ENCODE measurements around the gene ITGA6. TPM values are rescaled to one million over a fixed set of nuclear protein-coding genes. Genes with fewer than 3 reads are reported as not detected.
A peak's percentile ranks its signal among the peaks of the same experiment; 100 is the strongest.
"Not testable (repeated sequence)": the region's sequence is repeated elsewhere in the genome, so short reads cannot be mapped to it uniquely, and the experiment has no call there.

The ITGA6 gene
- total RNA-seq, 1 donor from 2014 or later, result 347 TPM

DNA sequence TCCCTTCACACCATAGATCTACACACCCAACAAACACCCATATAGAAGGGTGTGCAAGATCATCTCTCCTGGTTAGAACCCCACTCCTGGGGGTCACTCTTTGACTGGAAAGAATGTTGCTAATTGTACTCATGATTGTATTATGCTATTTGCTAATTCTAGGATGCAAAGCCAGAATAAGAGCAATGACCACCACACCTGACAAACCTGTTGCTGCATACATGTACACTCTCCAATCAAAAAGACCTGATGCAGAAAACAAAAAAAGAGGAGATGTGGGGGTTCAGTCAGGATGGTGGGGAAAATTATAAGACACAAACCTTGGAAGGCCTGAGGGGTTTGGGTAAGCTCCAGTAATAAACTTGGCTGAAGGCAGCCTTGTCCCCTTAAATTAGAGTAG lies 91.6 kb downstream of the ITGA6 start:
- DNase-seq, result no peak

- no peak for DNase-seq
Measured at GRCh38 chr2:172525601-172526000, 98.2 kb downstream of the ITGA6 start.

- DNase-seq, result no peak
Measured at GRCh38 chr2:172531309-172531708, 103.9 kb downstream of the ITGA6 start.

- DNase-seq, result not testable (repeated sequence)
Measured at GRCh38 chr2:172532461-172532860, 105.1 kb downstream of the ITGA6 start.

GRCh38 chr2:172533687-172534086 lies 106.3 kb downstream of the ITGA6 start:
- no peak for DNase-seq

GRCh38 chr2:172535119-172535518 lies 107.7 kb downstream of the ITGA6 start:
- no peak for DNase-seq

DNA sequence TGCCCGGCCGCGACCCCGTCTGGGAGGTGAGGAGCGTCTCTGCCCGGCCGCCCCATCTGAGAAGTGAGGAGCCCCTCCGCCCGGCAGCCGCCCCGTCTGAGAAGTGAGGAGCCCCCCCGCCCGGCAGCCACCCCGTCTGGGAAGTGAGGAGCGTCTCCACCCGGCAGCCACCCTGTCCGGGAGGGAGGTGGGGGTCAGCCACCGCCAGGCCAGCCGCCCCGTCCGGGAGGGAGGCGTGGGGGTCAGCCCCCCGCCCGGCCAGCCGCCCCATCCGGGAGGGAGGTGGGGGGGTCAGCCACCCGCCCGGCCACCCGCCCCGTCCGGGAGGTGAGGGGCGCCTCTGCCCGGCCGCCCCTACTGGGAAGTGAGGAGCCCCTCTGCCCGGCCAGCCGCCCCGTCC lies 110.5 kb downstream of the ITGA6 start:
- not testable (repeated sequence) for DNase-seq

DNA sequence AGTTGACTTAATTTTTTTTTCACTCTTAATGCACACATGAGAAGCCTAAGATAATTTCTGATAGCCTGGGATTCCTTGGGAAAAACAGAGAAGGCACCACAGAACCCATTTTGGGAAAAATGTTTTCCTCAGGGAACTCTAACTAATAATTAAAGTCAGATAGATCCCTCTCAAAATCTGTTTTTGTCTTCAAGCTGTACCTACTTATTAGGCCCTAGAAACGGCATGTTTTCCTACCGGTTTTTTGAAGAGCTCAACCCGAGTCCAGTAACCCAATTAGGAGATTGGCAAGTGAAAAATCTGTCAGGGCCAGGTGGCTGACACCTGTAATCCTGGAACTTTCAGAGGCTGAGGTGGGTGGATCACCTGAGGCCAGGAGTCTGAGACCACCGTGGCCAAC lies 112.4 kb downstream of the ITGA6 start:
- DNase-seq, result no peak

DNA sequence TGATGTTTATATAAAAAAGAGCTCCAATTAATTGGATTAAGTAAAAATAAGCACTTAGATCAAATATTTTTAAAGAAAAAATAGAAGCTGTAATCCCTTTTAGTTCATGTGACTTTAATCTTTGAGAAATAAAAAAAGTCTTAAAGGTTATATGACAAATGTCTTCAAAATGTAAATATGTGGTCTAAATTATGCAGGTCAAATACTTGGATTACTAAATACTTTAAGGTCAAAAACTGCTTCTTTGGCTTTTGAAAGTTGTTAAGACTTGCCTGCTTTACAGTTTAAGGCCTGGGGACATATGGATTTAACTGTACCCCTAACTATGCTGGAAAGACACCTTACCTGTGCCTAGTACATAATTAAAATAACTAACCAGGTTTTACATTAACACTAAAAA lies 113.0 kb downstream of the ITGA6 start:
- DNase-seq, result no peak

DNA sequence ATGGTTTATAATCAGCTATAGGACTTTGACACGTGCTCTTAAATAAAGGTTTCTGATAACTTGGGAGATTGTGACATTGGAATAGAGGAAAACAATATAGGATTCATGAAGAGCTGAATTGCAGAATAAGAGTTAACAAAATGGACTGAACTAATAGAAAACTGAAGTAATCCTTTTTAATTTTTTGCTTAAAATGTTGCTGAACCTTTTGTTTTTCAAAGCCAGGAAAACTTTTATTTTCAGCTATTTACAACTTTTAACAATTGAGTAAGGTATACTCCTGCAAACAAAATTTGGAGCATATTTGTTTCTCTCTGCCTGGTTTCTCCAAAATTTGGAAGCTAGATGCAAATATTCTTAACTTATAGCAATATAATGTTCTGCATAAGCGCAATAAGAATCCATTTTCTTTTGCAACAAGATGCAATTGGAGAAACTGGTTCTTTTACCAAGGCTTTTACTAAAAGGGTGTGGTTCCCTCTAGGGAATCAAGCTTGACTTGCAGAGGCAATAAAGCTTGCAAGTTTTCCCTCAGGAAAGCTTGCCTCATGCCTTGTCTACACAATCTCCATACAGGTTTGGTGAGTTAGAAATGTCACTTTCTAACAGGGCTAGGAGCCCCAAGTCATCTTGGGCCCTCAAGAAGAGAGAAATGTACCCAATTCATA lies 118.2 kb downstream of the ITGA6 start:
- no peak for DNase-seq

DNA sequence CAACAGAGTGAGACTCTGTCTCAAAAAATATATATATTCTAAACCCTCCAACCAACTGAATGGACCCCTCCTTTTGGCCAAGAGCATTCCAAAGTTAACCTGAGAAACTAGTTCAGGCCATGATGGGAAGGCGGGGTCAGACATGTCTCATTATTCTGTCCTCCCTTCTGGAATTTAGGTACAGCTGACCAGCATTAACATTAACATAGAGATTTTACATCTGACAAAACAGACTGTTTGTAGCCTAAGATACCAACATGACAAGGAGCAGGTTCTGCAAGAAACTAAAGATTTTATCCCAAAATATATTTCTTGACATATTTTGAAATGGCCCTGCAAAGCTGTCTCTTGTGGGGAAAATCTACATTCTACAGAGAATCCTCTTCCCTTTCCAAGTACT lies 121.7 kb downstream of the ITGA6 start:
- DNase-seq, result no peak

GRCh38 chr2:172549802-172550201 lies 122.4 kb downstream of the ITGA6 start:
- DNase-seq, result not testable (repeated sequence)

DNA sequence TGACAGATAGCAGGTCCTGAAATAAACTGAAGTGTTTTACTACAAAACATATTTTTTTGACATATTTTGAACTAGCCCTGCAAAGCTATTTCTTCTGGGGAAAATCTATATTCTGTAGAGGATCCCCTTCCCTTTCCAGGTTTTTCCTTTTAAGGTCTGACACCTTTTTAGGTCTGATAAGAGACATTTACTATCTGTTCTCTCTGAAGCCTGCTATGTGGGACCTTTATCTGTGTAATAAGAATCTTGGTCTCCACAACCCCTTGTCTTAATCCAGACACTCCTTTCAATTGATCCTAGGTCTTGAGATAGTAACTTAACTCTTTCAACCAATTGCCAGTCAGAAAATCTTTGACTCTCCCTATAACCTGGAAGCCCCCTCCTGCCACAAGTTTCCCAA lies 123.0 kb downstream of the ITGA6 start:
- DNase-seq, result no peak

- no peak for DNase-seq
Measured at GRCh38 chr2:172551271-172551670, 123.9 kb downstream of the ITGA6 start.

GRCh38 chr2:172552547-172553291 lies 125.3 kb downstream of the ITGA6 start:
- DNase-seq, result peak; percentile 60

DNA sequence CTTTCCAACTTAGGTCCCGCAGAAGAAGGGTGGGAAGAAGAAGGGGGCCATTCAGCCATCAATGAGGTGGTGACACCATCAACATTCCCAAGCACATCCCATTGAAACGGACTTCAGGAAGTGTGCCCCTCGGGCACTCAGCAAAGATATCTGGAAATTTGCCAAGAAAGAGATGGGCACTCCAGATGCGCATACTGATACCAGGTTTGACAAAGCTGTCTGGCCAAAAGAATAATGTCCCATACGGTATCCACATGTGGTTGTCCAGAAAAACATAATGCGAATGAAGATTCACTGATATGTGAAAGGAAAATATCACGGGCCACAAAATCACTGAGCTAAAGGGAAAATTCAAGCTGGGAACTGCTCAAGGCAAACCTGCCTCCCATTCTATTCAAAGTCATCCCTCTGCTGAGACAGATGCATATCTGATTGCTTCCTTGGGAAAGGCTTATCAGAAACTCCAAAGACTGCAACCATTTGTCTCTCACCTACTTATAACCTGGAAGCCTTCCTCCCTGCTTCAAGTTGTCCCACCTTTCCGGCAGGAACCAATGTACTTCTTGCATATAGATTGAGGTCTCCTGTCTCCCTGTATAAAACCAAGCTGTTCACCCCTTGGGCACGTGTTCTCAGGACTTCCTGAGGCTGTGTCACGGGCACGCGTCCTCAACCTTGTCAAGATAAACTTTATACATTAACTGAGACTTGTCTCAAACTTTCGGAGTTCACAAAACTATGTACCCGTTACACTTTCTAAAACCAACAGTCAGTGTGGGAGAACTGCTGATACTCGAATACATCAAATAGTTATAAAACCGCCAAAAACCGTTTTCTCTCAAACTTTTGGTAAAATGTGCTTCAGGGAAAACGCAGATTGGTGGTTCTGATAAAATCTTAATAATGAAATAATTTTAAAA lies 127.2 kb downstream of the ITGA6 start:
- peak; percentile 13 for DNase-seq

DNA sequence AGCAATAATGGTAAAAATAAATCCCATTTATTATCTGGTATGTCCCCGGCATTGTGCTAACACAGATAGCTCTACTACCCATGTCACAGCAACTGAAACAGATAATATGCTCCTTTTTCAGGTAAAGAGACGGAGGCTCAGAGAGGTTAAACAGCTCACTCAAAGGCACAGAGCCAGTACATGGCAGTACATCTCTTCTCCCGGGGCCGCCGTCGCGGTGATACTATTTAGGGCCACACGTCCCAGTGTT lies 127.8 kb downstream of the ITGA6 start:
- DNase-seq, result no peak

Other genes starting within 250 kb of the ITGA6 start
- gene PDK1, start 128.5 kb downstream of the ITGA6 start, total RNA-seq, result 5.3 and 10.6 TPM in 2 replicates

All from dermis blood vessel endothelial cell (primary cell).